ENCODE measurements around the gene GSDME.

Gene GSDME

GRCh38 chr7:24690251-24690650 lies 67.0 kb downstream of the GSDME start:
- H3K27ac ChIP-seq, result no peak overlapping the region
- TF ChIP-seq CTCF (IDR thresholded peaks at IDR 0.05) (no peak), ZFX (IDR thresholded peaks at IDR 0.05; ENCODE audit: borderline replicate concordance) (no peak)

GRCh38 chr7:24685708-24686107 lies 71.6 kb downstream of the GSDME start:
- no peak for TF ChIP-seq CTCF (IDR thresholded peaks at IDR 0.05)
- no peak for TF ChIP-seq ZFX (IDR thresholded peaks at IDR 0.05; ENCODE audit: borderline replicate concordance)
- no peak overlapping the region for H3K27ac ChIP-seq

- H3K27ac ChIP-seq, result no peak overlapping the region
- no peak for TF ChIP-seq CTCF (IDR thresholded peaks at IDR 0.05)
- no peak for TF ChIP-seq ZFX (IDR thresholded peaks at IDR 0.05; ENCODE audit: borderline replicate concordance)
These were observed 86.5 kb downstream of the GSDME start for GRCh38 chr7:24670782-24671181.

- TF ChIP-seq CTCF (IDR thresholded peaks at IDR 0.05) (no peak), ZFX (IDR thresholded peaks at IDR 0.05; ENCODE audit: borderline replicate concordance) (no peak)
These were observed 87.2 kb downstream of the GSDME start for GRCh38 chr7:24669971-24670591.

GRCh38 chr7:24668927-24669635 lies 88.2 kb downstream of the GSDME start:
- TF ChIP-seq ZFX (IDR thresholded peaks at IDR 0.05; ENCODE audit: borderline replicate concordance), result no peak
- no peak for TF ChIP-seq CTCF (IDR thresholded peaks at IDR 0.05)
- no peak overlapping the region for H3K27ac ChIP-seq

More at GRCh38 chr7:24669971-24670591, 87.2 kb downstream of the GSDME start:
- H3K27ac ChIP-seq, result no peak overlapping the region

GRCh38 chr7:24665564-24666294 lies 91.5 kb downstream of the GSDME start:
- TF ChIP-seq CTCF (IDR thresholded peaks at IDR 0.05) (peak; percentile 86), ZFX (IDR thresholded peaks at IDR 0.05; ENCODE audit: borderline replicate concordance) (no peak)

GRCh38 chr7:24660546-24660945 lies 96.7 kb downstream of the GSDME start:
- H3K27ac ChIP-seq, result no peak overlapping the region
- TF ChIP-seq CTCF (IDR thresholded peaks at IDR 0.05), result no peak
- no peak for TF ChIP-seq ZFX (IDR thresholded peaks at IDR 0.05; ENCODE audit: borderline replicate concordance)

More at GRCh38 chr7:24665564-24666294, 91.5 kb downstream of the GSDME start:
- no peak overlapping the region for H3K27ac ChIP-seq
